Spleen (tissue), 11 donors: ENCODE results near the gene CD8B. TPM values are rescaled to one million over a fixed set of nuclear protein-coding genes. Genes with fewer than 3 reads are reported as not detected.

ENCODE experiments used
- DNase-seq: peaks from one replicate; pipeline ENCODE4 v3.0.0-alpha.2; 2020
- H3K27ac ChIP-seq, 8 donors: fragments of 200-600 bp; sonication (generic) in 7 of 8; 1 replicate in 4 of 8; 2 replicates in 4 of 8; pipeline versions ENCODE4 v1.5.0 to v1.8.0; 2016 to 2021; ENCODE audit warnings: inconsistent platforms in 4 of 8, mild to moderate bottlenecking in 4 of 8, moderate library complexity in 1 of 8
- H3K27me3 ChIP-seq, 7 donors: fragments of 200-600 bp; sonication (generic) in 6 of 7; replicated peaks in 1 of 7; 1 replicate in 4 of 7; 2 replicates in 3 of 7; pipeline versions ENCODE4 v1.5.0 to v1.8.0; 2016 to 2021; ENCODE audit warnings: inconsistent platforms in 3 of 7, mild to moderate bottlenecking in 1 of 7
- H3K36me3 ChIP-seq, 6 donors: fragments of 200-600 bp; sonication (generic) in 5 of 6; 1 replicate in 4 of 6; 2 replicates in 2 of 6; pipeline versions ENCODE4 v1.5.0 to v1.8.0; 2016 to 2021; ENCODE audit warnings: inconsistent platforms in 2 of 6
- H3K4me1 ChIP-seq, 6 donors: fragments of 200-600 bp; sonication (generic) in 5 of 6; 1 replicate in 3 of 6; 2 replicates in 3 of 6; pipeline versions ENCODE4 v1.5.0 to v1.8.0; 2016 to 2021; ENCODE audit warnings: inconsistent platforms in 3 of 6
- H3K4me3 ChIP-seq, 8 donors: fragments of 200-600 bp; sonication (generic) in 7 of 8; 1 replicate in 4 of 8; 2 replicates in 4 of 8; pipeline versions ENCODE4 v1.5.0 to v1.8.0; 2016 to 2021; ENCODE audit warnings: inconsistent platforms in 4 of 8, mild to moderate bottlenecking in 4 of 8, moderate library complexity in 2 of 8
- H3K9me3 ChIP-seq, 8 donors: fragments of 200-600 bp; sonication (generic) in 7 of 8; 1 replicate in 4 of 8; 2 replicates in 4 of 8; pipeline versions ENCODE4 v1.5.0 to v1.8.0; 2016 to 2021; ENCODE audit warnings: inconsistent platforms in 4 of 8
- CTCF ChIP-seq, 11 experiments: fragments of 200-600 bp in 7 of 11; fragments of 450-650 bp in 4 of 11; sonication (generic) in 4 of 11; IDR thresholded peaks in 8 of 11; conservative IDR thresholded peaks in 3 of 11; 1 replicate in 7 of 11; 2 replicates in 4 of 11; pipeline versions ENCODE4 v1.4.0 to v1.8.0; 2016 to 2021; ENCODE audit warnings: antibody characterized with exemption in 11 of 11, inconsistent platforms in 4 of 11, mild to moderate bottlenecking in 1 of 11
- POLR2A ChIP-seq, 3 donors: fragments of 450-650 bp; IDR thresholded peaks; one replicate each; pipeline ENCODE4 v1.5.1; 2017; ENCODE audit warnings: antibody characterized with exemption in 3 of 3, mild to moderate bottlenecking in 1 of 3
- POLR2AphosphoS5 ChIP-seq, 3 donors: sonication (generic); formaldehyde crosslinking; IDR thresholded peaks; one replicate each; pipeline ENCODE4 v1.5.1; 2017; ENCODE audit warnings: antibody characterized with exemption in 3 of 3
- WGBS, 5 donors: extraction: QIAGEN DNeasy Blood & Tissue Kit in 3 of 5; methylation state at CpG; one replicate each; pipeline versions ENCODE4 v1.1.5 to v1.1.7; 2013 to 2018; 5-methylcytosine and 5-hydroxymethylcytosine counted together
- intact Hi-C: fragments of 100-400 bp; cut with DNase I; formaldehyde crosslinking; loops from one replicate; pipeline ENCODE4 v1.15.0; 2023; ENCODE audit warnings: low total_unique reads
- polyA plus RNA-seq, 3 donors: library from polyadenylated mRNA; stranded (reverse); fragments of 200-250 nt; gene quantifications; one replicate each; pipeline ENCODE4 v1.2.1, GENCODE V29; 2013
- total RNA-seq, 7 donors: library from RNA; depleted of rRNA in 3 of 7; stranded (reverse); fragments of >200 nt in 3 of 7; fragmentation: NEBNext Ultra II Directional in 4 of 7; extraction: Animal tissue kit (Norgen Biotek cat#: 25700) in 4 of 7; gene quantifications; one replicate each; pipeline versions ENCODE4 v1.1.0 to v1.2.1, GENCODE V29; 2016 to 2021
- donor health status: healthy with polysubstance abuse.
- donor health status: DM: no; HTN: no; CAD: no; lungs with moderate emphysema.
- donor health status: DM: no; HTN: no; CAD: no.
- donor health status: Bipolar disorder and iron deficiency.
- donor health status: healthy.
- donor health status: DM: no; HTN: no; CAD: no.
- donor health status: DM: yes; HTN: yes; CAD: no.

The CD8B gene
- total and polyA plus RNA-seq, 10 donors, result 5.0 to 24.3 (median 17.0) TPM

GRCh38 chr2:86821842-86822241, 39.8 kb downstream of the CD8B start:
- Histone ChIP-seq H3K27me3 (peaks cover 0 to 5% (median 0%) of the 10 kb centered on the region in 7 donors), H3K27ac (peak overlapping the region in 5 of 8 donors; percentile 1 to 55 (median 38)), H3K36me3 (no peaks in the 10 kb centered on the region), H3K9me3 (peaks cover 0 to 22% (median 15%) of the 10 kb centered on the region in 8 donors), H3K4me1 (no peaks in the 10 kb centered on the region), H3K4me3 (peak overlapping the region in 1 of 8 donors; percentile 28)
- TF ChIP-seq POLR2A (IDR thresholded peaks at IDR 0.05), result no peak
- TF ChIP-seq CTCF (IDR thresholded peaks at IDR 0.05 in 8 of 11, conservative IDR thresholded peaks at IDR 0.05 in 3 of 11), result no peak
- TF ChIP-seq POLR2AphosphoS5 (IDR thresholded peaks at IDR 0.05), result no peak
- intact Hi-C loops, result no loop called here
- no peak for DNase-seq
- 85 to 92% (median 90%) methylated on average over 6 of the region's 6 CpGs for WGBS, 5 donors

- intact Hi-C loops, result no loop called here
- Histone ChIP-seq H3K27ac (peak overlapping the region in 6 of 8 donors; percentile 1 to 55 (median 32)), H3K9me3 (peaks cover 0 to 22% (median 15%) of the 10 kb centered on the region in 8 donors), H3K36me3 (no peaks in the 10 kb centered on the region), H3K27me3 (peaks cover 0 to 5% (median 0%) of the 10 kb centered on the region in 7 donors), H3K4me3 (peak overlapping the region in 1 of 8 donors; percentile 28), H3K4me1 (no peaks in the 10 kb centered on the region)
- 83 to 94% (median 88%) methylated on average over 13 of the region's 13 CpGs for WGBS, 5 donors
- no peak for DNase-seq
- no peak for TF ChIP-seq CTCF (IDR thresholded peaks at IDR 0.05 in 8 of 11, conservative IDR thresholded peaks at IDR 0.05 in 3 of 11)
- TF ChIP-seq POLR2AphosphoS5 (IDR thresholded peaks at IDR 0.05), result no peak
- TF ChIP-seq POLR2A (IDR thresholded peaks at IDR 0.05), result no peak
These were observed 40.4 kb downstream of the CD8B start for GRCh38 chr2:86821306-86821705.

GRCh38 chr2:86818957-86819356, 42.7 kb downstream of the CD8B start:
- Histone ChIP-seq H3K9me3 (peaks cover 0 to 22% (median 15%) of the 10 kb centered on the region in 8 donors), H3K27ac (no peak overlapping the region), H3K27me3 (no peaks in the 10 kb centered on the region), H3K36me3 (no peaks in the 10 kb centered on the region), H3K4me1 (no peaks in the 10 kb centered on the region), H3K4me3 (no peak overlapping the region)
- TF ChIP-seq POLR2A (IDR thresholded peaks at IDR 0.05) (no peak), CTCF (IDR thresholded peaks at IDR 0.05 in 8 of 11, conservative IDR thresholded peaks at IDR 0.05 in 3 of 11) (no peak), POLR2AphosphoS5 (IDR thresholded peaks at IDR 0.05) (no peak)
- WGBS, 5 donors, result 75 to 89% (median 81%) methylated on average over 2 of the region's 2 CpGs
- intact Hi-C loops, result no loop called here
- DNase-seq, result no peak

- no peak overlapping the region for H3K27ac ChIP-seq
- no peak for TF ChIP-seq CTCF (IDR thresholded peaks at IDR 0.05 in 8 of 11, conservative IDR thresholded peaks at IDR 0.05 in 3 of 11)
- TF ChIP-seq POLR2A (IDR thresholded peaks at IDR 0.05), result no peak
- no peak for TF ChIP-seq POLR2AphosphoS5 (IDR thresholded peaks at IDR 0.05)
- 86 to 93% (median 88%) methylated on average over 4 of the region's 4 CpGs for WGBS, 5 donors
- H3K9me3 ChIP-seq, result peaks cover 0 to 18% (median 15%) of the 10 kb centered on the region in 8 donors
- no peaks in the 10 kb centered on the region for H3K4me1 ChIP-seq
- intact Hi-C loops, result no loop called here
- no peak overlapping the region for H3K4me3 ChIP-seq
- no peaks in the 10 kb centered on the region for H3K27me3 ChIP-seq
- no peak for DNase-seq
- H3K36me3 ChIP-seq, result no peaks in the 10 kb centered on the region
These were observed 43.4 kb downstream of the CD8B start for GRCh38 chr2:86818114-86818801.
